SK-N-SH (cell line): ENCODE data around the gene ZNRF4.

Source experiments
- CHD2 ChIP-seq: fragments of 150-350 bp; IDR thresholded peaks from 2 replicates; pipeline ENCODE4 v1.6.1; 2018; ENCODE audit warnings: low read length; ENCODE audit not compliant: partially characterized antibody
- EP300 ChIP-seq, 2 experiments: IDR thresholded peaks; 2 replicates each; pipeline versions ENCODE4 v1.4.0 to v1.6.1; 2012; ENCODE audit warnings: borderline replicate concordance in 1 of 2, low read depth in 1 of 2, low read length in 1 of 2
- FOXM1 ChIP-seq: IDR thresholded peaks from 2 replicates; pipeline ENCODE4 v1.4.0; 2012; ENCODE audit warnings: low read depth, mild to moderate bottlenecking
- RCOR1 ChIP-seq: fragments of 150-350 bp; IDR thresholded peaks from 2 replicates; pipeline ENCODE4 v1.6.1; 2017; ENCODE audit warnings: antibody characterized with exemption, low read length
- TAF1 ChIP-seq: IDR thresholded peaks from 2 replicates; pipeline ENCODE4 v1.6.1; 2012; ENCODE audit warnings: low read depth, mild to moderate bottlenecking, low read length, moderate library complexity, borderline replicate concordance
- YY1 ChIP-seq: IDR thresholded peaks from 2 replicates; pipeline ENCODE4 v1.4.0; 2012; ENCODE audit warnings: low read depth, mild to moderate bottlenecking
- TF ChIP-seq, protein P1 (sequence below): IDR thresholded peaks from 2 replicates; pipeline ENCODE4 v1.4.0; 2012; ENCODE audit warnings: low read depth, borderline replicate concordance
- TF ChIP-seq, protein P2 (sequence below): fragments of 200-600 bp; sonication (generic); IDR thresholded peaks from 2 replicates; pipeline ENCODE4 v1.6.1; 2017; ENCODE audit warnings: antibody characterized with exemption, mild to moderate bottlenecking, moderate library complexity

DNA sequence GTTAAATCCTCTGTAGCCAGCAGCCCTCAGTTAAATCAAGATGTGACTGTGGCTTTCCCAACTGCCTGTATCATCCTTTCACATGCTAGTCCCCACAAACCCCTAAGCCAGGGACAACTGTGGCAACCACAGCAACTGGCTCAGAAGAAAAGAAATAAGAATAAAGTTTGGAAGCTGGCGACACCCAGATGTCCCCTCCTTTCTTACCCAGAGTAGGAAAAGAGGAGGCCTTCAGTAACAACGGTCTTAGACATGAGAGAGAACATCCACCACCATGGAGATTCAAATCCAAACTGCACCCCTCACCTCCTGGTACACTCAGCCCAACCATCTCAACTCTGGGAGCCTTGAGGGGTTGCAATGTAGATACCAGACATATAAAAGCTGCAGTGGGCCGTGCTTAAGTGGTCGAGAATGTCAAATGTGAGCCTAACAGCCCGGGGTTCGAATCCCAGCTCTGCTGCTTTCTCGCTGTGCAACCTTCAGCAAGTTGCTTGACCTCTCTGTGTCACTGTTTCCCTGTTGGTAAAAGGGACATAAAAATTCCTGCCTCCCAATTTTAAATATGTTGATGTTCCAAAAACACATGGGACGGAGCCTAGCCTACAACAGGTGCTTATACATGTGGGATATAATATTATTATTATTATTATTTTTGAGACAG is 23.8 kb downstream of the ZNRF4 start:
- TF ChIP-seq RCOR1 (no peak), TAF1 (no peak), CHD2 (no peak), EP300 (IDR thresholded peaks at IDR 0.05; ENCODE audit: borderline replicate concordance in 1 of 2, low read depth in 1 of 2, low read length in 1 of 2) (no peak), YY1 (no peak), FOXM1 (no peak)
- TF ChIP-seq, protein P1, sequence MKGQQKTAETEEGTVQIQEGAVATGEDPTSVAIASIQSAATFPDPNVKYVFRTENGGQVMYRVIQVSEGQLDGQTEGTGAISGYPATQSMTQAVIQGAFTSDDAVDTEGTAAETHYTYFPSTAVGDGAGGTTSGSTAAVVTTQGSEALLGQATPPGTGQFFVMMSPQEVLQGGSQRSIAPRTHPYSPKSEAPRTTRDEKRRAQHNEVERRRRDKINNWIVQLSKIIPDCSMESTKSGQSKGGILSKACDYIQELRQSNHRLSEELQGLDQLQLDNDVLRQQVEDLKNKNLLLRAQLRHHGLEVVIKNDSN = no peak
- TF ChIP-seq, protein P2, sequence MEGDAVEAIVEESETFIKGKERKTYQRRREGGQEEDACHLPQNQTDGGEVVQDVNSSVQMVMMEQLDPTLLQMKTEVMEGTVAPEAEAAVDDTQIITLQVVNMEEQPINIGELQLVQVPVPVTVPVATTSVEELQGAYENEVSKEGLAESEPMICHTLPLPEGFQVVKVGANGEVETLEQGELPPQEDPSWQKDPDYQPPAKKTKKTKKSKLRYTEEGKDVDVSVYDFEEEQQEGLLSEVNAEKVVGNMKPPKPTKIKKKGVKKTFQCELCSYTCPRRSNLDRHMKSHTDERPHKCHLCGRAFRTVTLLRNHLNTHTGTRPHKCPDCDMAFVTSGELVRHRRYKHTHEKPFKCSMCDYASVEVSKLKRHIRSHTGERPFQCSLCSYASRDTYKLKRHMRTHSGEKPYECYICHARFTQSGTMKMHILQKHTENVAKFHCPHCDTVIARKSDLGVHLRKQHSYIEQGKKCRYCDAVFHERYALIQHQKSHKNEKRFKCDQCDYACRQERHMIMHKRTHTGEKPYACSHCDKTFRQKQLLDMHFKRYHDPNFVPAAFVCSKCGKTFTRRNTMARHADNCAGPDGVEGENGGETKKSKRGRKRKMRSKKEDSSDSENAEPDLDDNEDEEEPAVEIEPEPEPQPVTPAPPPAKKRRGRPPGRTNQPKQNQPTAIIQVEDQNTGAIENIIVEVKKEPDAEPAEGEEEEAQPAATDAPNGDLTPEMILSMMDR = no peak
